DOHH2 (cell line): ENCODE results near the gene RGS3.

Experiments used
- CTCF ChIP-seq: fragments of 200-600 bp; sonication (generic); IDR thresholded peaks from one replicate; pipeline ENCODE4 v1.5.1; 2014; ENCODE audit warnings: antibody characterized with exemption, mild to moderate bottlenecking, low read depth, low read length; ENCODE audit not compliant: poor library complexity, severe bottlenecking
- EZH2phosphoT487 ChIP-seq: fragments of 200-600 bp; sonication (generic); IDR thresholded peaks from 2 replicates; pipeline ENCODE4 v1.6.1; 2017; ENCODE audit warnings: borderline replicate concordance, mild to moderate bottlenecking, antibody characterized with exemption, low read length, moderate library complexity, mixed read lengths

- TF ChIP-seq CTCF (no peak), EZH2phosphoT487 (no peak)
Observed at GRCh38 chr9:113594484-113595299, 131.2 kb downstream of the RGS3 start.
